HG02798 (cell line): Measurements from ENCODE around the gene CDC27.
"Not testable (repeated sequence)": the region's sequence is repeated elsewhere in the genome, so short reads cannot be mapped to it uniquely, and the experiment has no call there.

Experiments
- ATAC-seq: cut with Tn5 transposase; IDR thresholded peaks from one replicate; pipeline ENCODE4 v1.9.1; 2021; ENCODE audit warnings: mild to moderate bottlenecking; ENCODE audit not compliant: unreplicated experiment, poor library complexity

Gene CDC27

DNA sequence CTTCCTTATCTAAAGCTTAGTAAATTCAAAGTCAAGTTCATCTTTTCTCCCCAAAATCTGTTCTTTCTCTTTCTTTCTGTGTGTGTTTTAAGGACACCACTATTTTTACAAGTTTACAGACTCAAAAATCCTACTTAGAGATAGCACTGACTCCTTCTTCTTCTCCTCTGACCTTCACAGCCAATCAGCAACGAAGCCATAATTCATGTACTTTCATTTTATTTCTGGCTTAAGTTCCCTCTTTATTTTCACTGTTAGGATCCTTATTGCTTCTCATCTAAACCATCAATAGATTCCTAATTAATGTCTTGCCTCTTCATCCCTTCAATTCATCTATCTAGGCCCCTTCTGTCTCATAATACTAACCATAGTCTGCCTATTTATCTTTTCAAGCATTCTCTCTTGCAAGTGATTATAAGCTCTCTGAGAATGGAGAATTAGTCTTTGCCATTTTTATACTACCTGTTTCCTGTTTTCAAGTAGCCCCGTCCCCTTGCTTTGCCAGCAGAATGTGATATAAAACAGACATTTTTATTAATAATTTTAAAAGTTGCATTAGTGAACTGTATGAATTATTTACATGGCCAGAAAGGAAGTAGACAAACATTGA lies 27.0 kb downstream of the CDC27 start:
- no peak for ATAC-seq

DNA sequence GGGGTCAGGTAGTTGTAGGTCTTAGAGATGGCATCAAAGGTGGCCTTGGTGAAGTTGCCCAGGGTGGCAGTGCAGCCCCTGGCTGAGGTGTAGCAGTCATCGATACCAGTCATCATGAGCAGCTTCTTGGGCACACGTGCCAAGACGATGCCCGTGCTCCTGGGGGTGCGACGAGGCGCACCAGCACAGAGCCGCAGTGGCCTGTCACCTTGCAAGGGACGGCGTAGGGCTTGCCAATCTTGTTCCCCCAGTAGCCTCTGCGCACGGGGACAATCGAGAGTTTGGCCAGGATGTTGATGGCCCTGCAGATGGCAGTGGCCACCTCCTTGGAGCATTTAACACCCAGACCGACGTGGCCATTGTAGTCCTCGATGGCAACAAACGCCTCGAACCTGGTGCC lies 29.8 kb downstream of the CDC27 start:
- ATAC-seq = no peak

DNA sequence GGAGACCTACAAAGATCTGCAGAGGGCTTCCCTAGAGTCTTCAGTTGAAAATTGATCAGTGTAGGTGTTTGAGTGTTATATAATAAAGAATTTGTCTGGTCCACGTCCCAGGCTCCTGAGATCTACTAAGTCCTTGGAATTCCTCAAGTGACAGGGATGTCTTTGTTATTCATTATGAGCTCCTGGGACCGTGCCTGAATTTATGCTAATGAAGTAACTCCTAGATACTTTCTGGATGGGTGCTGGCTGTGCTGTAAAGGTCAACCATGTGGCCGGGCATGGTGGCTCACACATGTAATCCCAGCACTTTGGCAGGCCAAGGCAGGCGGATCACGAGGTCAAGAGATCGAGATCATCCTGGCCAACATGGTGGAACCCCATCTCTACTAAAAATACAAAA lies 43.7 kb downstream of the CDC27 start:
- ATAC-seq = no peak

GRCh38 chr17:47135235-47135634 lies 53.9 kb downstream of the CDC27 start:
- ATAC-seq = no peak

DNA sequence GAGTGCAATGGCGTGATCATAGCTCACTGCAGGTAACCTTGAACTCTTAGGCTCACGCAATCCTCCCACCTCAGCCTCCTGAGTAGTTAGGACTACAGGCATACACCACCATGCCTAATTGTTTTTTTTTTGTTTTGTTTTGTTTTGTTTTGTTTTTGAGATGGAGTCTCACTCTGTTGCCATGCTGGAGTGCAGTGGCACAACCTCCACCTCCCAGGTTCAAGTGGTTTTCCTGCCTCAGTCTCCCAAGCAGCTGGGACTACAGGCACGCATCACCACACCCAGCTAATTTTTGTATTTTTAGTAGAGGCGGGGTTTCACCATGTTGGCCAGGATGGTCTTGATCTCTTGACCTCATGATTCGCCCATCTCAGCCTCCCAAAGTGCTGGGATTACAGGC lies 54.7 kb downstream of the CDC27 start:
- not testable (repeated sequence) for ATAC-seq

GRCh38 chr17:47131761-47132160 lies 57.3 kb downstream of the CDC27 start:
- no peak for ATAC-seq

- not testable (repeated sequence) for ATAC-seq
Measured at GRCh38 chr17:47126835-47127234, 62.3 kb downstream of the CDC27 start.

DNA sequence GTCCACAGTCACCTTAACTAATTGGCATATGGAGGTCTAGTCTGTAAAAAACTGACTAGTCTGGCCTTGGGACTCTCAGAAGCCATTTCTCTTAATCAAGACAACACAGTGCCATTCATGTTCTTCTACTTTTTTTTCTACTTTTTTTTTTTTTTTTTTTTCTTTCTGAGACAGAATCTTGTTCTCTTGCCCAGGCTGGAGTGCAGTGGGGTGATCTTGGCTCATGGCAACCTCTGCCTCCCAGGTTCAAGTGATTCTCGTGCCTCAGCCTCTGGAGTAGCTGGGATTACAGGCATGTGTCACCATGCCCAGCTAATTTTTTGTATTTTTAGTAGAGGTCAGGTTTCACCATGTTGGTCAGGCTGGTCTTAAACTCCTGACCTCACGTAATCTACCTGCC lies 65.8 kb downstream of the CDC27 start:
- not testable (repeated sequence) for ATAC-seq

DNA sequence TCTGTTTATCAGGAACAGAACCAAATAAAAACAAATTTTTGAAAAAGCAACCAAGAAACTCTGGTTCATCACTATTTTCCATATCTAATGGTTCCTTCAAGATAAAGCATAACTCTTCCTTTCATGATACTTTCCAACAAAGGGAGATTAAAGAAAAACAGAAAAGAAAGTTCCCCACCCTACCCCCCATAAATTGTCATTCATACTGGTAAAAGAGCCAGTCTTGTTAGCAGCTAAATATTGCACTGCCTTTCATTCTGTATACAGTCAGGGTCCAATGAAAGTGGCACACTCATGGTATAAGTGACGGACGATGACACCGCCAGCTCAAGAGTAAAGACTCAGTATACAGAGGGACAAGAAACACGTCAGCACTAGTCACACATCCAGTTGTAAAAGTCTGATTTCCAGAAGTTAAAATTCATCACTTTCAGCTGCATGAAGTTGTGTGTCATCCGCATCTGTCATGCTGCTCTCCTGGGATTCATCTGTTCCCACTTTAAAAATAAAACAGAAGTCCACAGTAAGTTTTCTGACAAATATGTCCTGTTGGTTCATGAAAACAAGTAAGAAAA lies 68.5 kb downstream of the CDC27 start:
- ATAC-seq = no peak

DNA sequence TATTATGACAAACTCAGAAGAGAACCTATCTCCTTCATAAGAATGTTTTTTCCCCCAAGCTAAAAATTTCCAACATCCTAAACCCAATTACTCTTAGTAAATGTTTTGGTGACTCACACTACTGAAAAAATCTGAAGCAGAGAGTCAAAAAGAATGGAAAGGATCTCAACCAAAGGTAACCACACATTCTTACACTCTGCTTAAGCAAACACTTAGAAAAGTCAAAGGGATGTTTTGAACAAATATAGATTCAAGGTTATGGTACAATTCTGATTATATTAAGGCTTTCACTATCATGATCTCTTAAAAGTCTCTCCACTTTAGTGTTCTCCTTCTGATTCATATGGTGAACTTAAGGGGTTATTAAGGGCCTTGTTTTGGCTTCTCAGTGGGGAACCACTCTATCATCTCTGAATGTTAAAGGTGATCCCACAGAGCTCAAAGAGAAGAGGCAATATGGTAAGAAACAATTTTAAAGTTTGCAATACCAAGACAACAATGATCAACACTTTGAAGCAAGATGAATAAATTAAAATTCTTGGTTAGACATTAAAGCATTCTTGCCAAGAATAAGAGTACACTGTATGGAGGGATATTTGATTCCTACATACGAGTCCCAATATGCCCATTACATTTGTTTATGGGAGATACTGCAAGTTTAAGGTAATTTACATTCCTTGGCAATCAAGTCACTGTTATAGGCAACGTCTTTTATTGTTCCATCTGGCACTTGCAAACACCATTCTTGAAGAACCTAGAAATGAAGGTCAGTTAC lies 69.2 kb downstream of the CDC27 start:
- no peak for ATAC-seq

GRCh38 chr17:47117386-47117785 lies 71.7 kb downstream of the CDC27 start:
- ATAC-seq = no peak

GRCh38 chr17:47106130-47106529 lies 83.0 kb downstream of the CDC27 start:
- ATAC-seq = no peak

DNA sequence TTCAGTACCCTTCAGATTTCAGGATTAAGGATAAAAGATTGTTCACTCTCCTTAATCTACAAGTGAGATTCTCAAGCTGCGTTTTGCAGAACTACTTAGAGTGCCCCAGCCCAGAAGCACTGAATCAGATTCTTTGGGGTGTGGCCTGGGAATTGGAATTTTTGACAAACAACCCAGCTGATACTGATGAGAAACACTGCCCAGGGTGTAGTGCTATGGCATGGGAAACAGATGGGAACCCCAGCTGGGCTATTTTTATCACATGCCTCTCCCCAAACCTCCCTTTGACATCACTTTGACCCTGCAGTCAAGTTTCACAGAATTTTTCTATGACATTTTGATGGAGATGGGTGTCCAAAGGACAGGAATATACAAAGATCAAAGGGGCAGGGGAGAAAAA lies 83.8 kb downstream of the CDC27 start:
- not testable (repeated sequence) for ATAC-seq

DNA sequence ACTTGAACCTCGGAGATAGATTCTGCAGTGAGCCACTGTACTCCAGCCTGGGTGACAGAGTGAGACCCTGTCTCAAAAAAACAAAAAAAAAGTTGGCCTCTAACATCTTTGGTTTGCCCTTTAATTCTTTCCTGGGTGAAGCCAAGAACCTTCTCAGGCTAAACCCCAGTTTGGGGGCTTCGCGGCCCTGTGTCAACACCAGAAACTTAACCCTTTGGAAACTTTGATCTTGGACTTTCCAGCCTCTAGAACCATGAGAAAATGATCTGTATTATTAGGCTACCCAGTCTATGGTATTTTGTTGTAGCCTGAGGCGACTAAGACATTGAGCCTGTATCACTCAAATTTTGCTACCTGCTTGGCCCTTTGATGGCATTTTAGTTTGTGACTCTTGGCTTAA lies 86.2 kb downstream of the CDC27 start:
- no peak for ATAC-seq

- peak; percentile 98 for ATAC-seq
Measured at GRCh38 chr17:47099987-47100711, 88.9 kb downstream of the CDC27 start.

GRCh38 chr17:47099451-47099986 lies 89.6 kb downstream of the CDC27 start:
- no peak for ATAC-seq

DNA sequence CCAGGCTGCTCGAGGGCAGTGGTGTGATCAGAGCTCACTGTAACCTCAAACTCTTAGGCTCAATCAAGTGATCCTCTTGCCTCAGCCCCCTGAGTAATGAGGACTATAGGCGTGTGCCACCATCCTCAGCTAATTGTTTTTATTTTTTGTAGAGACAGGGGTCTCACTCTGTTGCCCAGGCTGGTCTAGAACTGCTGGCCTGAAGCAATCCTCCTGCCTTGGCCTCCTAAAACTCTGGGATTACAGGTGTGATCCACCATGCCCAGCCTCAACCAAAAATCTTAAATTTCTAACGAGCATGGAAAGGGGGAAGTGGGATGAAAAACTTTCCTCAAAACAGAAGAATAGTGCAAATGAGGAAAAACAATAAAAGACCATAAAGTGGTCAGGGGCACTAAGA lies 92.8 kb downstream of the CDC27 start:
- no peak for ATAC-seq

DNA sequence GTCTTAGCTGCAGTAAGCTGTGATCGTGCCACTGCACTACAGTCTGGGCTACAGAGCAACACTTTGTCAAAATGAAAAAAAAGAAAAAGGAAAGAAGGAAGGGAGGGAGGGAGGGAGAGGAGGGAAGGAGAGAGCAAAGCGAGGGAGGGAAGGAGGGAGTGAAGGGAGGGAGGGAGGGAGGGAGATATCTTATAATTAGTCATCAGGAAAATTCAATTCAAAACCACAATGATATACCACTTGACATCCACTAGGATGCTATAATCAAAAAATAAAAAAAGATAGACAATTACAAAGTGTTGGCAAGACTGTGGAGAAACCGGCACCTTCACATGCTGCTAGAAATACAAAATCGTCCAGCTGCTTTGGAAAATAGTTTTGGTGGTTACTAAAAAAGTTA lies 93.8 kb downstream of the CDC27 start:
- no peak for ATAC-seq

- ATAC-seq = no peak
Measured at GRCh38 chr17:47087093-47087492, 102.0 kb downstream of the CDC27 start.

DNA sequence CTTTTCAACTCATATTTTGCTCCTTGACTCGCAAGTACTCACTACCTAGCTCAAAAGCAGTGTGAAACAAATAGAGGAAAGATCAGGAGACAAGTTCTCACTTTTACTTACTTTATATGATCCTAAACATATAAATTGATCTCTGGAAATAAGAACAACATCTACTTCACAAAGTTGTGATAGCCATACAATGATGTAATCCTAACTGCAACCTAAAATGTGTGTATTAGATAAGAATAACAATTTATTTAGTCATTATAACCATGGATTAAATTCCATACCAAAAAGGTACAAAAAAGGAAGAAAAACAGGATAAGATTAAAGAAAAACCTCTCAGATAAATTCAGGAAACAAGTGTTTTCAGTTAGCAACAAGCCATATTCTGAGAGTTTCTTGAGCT lies 103.4 kb downstream of the CDC27 start:
- no peak for ATAC-seq

GRCh38 chr17:47078801-47079200 lies 110.3 kb downstream of the CDC27 start:
- ATAC-seq = no peak
